Measurements from ENCODE around the gene SPATA45.

DNA sequence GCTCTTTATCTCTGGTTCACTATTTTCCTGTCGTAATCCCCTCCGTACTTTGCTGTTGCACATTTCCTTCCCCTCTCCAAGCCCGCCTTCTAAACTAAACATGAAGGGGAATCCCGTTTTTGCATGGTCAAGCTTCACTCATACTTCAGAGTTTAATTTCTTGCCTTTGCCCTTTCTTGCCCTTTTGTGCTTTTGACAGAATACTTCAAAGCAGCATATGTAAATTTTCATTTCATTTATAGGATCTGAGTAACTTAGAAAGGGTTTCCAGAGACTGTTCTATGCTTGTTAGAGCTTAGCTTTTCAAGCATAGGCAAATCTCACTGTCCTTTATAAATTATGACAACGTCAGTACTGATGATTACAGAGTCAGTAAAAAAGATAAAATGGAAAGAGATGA, 27.7 kb downstream of the SPATA45 start:
- TF ChIP-seq, protein P1, sequence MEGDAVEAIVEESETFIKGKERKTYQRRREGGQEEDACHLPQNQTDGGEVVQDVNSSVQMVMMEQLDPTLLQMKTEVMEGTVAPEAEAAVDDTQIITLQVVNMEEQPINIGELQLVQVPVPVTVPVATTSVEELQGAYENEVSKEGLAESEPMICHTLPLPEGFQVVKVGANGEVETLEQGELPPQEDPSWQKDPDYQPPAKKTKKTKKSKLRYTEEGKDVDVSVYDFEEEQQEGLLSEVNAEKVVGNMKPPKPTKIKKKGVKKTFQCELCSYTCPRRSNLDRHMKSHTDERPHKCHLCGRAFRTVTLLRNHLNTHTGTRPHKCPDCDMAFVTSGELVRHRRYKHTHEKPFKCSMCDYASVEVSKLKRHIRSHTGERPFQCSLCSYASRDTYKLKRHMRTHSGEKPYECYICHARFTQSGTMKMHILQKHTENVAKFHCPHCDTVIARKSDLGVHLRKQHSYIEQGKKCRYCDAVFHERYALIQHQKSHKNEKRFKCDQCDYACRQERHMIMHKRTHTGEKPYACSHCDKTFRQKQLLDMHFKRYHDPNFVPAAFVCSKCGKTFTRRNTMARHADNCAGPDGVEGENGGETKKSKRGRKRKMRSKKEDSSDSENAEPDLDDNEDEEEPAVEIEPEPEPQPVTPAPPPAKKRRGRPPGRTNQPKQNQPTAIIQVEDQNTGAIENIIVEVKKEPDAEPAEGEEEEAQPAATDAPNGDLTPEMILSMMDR (conservative IDR thresholded peaks at IDR 0.05; ENCODE audit: low read depth, low read length) = no peak
- no peak for TF ChIP-seq CEBPB (IDR thresholded peaks at IDR 0.05; ENCODE audit: low read depth, low read length)
- TF ChIP-seq POLR2A (IDR thresholded peaks at IDR 0.05; ENCODE audit: low read depth, low read length) = no peak
- TF ChIP-seq FOS (IDR thresholded peaks at IDR 0.05; ENCODE audit: low read depth, low read length) = no peak
- no peak for TF ChIP-seq RAD21 (IDR thresholded peaks at IDR 0.05; ENCODE audit: low read length)
- TF ChIP-seq CHD1 (IDR thresholded peaks at IDR 0.05; ENCODE audit: low read depth, low read length) = no peak
- TF ChIP-seq, protein P2, sequence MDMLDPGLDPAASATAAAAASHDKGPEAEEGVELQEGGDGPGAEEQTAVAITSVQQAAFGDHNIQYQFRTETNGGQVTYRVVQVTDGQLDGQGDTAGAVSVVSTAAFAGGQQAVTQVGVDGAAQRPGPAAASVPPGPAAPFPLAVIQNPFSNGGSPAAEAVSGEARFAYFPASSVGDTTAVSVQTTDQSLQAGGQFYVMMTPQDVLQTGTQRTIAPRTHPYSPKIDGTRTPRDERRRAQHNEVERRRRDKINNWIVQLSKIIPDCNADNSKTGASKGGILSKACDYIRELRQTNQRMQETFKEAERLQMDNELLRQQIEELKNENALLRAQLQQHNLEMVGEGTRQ (IDR thresholded peaks at IDR 0.05; ENCODE audit: low read depth, low read length) = no peak
- TF ChIP-seq, protein P3, sequence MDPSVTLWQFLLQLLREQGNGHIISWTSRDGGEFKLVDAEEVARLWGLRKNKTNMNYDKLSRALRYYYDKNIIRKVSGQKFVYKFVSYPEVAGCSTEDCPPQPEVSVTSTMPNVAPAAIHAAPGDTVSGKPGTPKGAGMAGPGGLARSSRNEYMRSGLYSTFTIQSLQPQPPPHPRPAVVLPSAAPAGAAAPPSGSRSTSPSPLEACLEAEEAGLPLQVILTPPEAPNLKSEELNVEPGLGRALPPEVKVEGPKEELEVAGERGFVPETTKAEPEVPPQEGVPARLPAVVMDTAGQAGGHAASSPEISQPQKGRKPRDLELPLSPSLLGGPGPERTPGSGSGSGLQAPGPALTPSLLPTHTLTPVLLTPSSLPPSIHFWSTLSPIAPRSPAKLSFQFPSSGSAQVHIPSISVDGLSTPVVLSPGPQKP (IDR thresholded peaks at IDR 0.05; ENCODE audit: borderline replicate concordance, low read depth, low read length) = no peak
- no peak for TF ChIP-seq RCOR1 (IDR thresholded peaks at IDR 0.05; ENCODE audit: insufficient replicate concordance, low read length)
- TF ChIP-seq BHLHE40 (IDR thresholded peaks at IDR 0.05; ENCODE audit: low read depth, low read length) = no peak
- no peak for TF ChIP-seq MXI1 (IDR thresholded peaks at IDR 0.05; ENCODE audit: borderline replicate concordance, low read depth, low read length)
- no peak for TF ChIP-seq RFX5 (IDR thresholded peaks at IDR 0.05; ENCODE audit: low read depth, low read length)
- TF ChIP-seq MAZ (IDR thresholded peaks at IDR 0.05; ENCODE audit: borderline replicate concordance, low read depth, low read length) = no peak
- TF ChIP-seq SMC3 (IDR thresholded peaks at IDR 0.05; ENCODE audit: low read depth, low read length) = no peak

All from IMR-90 (cell line).